HG02840 (cell line): ENCODE data around the gene GRM4.
"Not testable (repeated sequence)": the region's sequence is repeated elsewhere in the genome, so short reads cannot be mapped to it uniquely, and the experiment has no call there.

Experiments
- ATAC-seq: cut with Tn5 transposase; IDR thresholded peaks from one replicate; pipeline ENCODE4 v1.9.1; 2021; ENCODE audit warnings: mild to moderate bottlenecking, moderate library complexity, moderate number of reproducible peaks; ENCODE audit not compliant: unreplicated experiment, low FRiP score

GRM4 gene

GRCh38 chr6:34146021-34146782, at the start of gene GRM4:
GRM4 (minus strand) TSS chr6:34146087; CDS start chr6:34133496, 12,591 bp downstream.
- no peak for ATAC-seq

- ATAC-seq: no peak
Observed at GRCh38 chr6:34194772-34195171, 48.9 kb upstream of the GRM4 start.

GRCh38 chr6:34190504-34191122, 44.7 kb upstream of the GRM4 start:
- ATAC-seq: no peak

- ATAC-seq: no peak
Observed at GRCh38 chr6:34189806-34190503, 44.1 kb upstream of the GRM4 start.

GRCh38 chr6:34184726-34185125, 38.8 kb upstream of the GRM4 start:
- not testable (repeated sequence) for ATAC-seq

- ATAC-seq: no peak
Observed at GRCh38 chr6:34182751-34183531, 37.1 kb upstream of the GRM4 start.

GRCh38 chr6:34181908-34182307, 36.0 kb upstream of the GRM4 start:
- ATAC-seq: no peak

- ATAC-seq: no peak
Observed at GRCh38 chr6:34179106-34179720, 33.3 kb upstream of the GRM4 start.

GRCh38 chr6:34178357-34179105, 32.6 kb upstream of the GRM4 start:
- no peak for ATAC-seq

GRCh38 chr6:34177181-34177591, 31.3 kb upstream of the GRM4 start:
- no peak for ATAC-seq

- no peak for ATAC-seq
Observed at GRCh38 chr6:34176261-34177031, 30.6 kb upstream of the GRM4 start.

- ATAC-seq: no peak
Observed at GRCh38 chr6:34174846-34175399, 29.0 kb upstream of the GRM4 start.

GRCh38 chr6:34172961-34173775, 27.3 kb upstream of the GRM4 start:
- ATAC-seq: no peak

- no peak for ATAC-seq
Observed at GRCh38 chr6:34170346-34170745, 24.5 kb upstream of the GRM4 start.

GRCh38 chr6:34169897-34170296, 24.0 kb upstream of the GRM4 start:
- no peak for ATAC-seq

- ATAC-seq: no peak
Observed at GRCh38 chr6:34161857-34162515, 16.1 kb upstream of the GRM4 start.

- no peak for ATAC-seq
Observed at GRCh38 chr6:34159844-34160243, 14.0 kb upstream of the GRM4 start.
